Activated CD8-positive, alpha-beta T cell treated with anti-CD3 and anti-CD28 coated beads for 36 hours (primary cell): Measurements from ENCODE around the gene GCFC2. TPM values are rescaled to one million over a fixed set of nuclear protein-coding genes. Genes with fewer than 3 reads are reported as not detected.
A peak's percentile ranks its signal among the peaks of the same experiment; 100 is the strongest.

Experiments used
- ATAC-seq: fragments of 200-7000 bp; cut with Tn5 transposase; one replicate; pipeline ENCODE4 v1.10.0; 2021; ENCODE audit warnings: mild to moderate bottlenecking, moderate library complexity
- CTCF ChIA-PET: fragments of 350-600 bp; sonication (Branson Sonifier 250); formaldehyde crosslinking; loops from one replicate; lab custom pipeline; 2021; ENCODE audit warnings: antibody characterized with exemption; lab: Charles Lee
- POLR2A ChIA-PET: fragments of 350-600 bp; sonication (Branson Sonifier 250); formaldehyde crosslinking; loops from one replicate; lab custom pipeline; 2021; ENCODE audit warnings: antibody characterized with exemption; lab: Charles Lee
- DNase-seq: peaks from one replicate; pipeline ENCODE4 v3.0.0-alpha.2; 2020
- H3K27ac Mint-ChIP-seq: one replicate; pipeline ENCODE4 v1.8.0; 2021; ENCODE audit warnings: mild to moderate bottlenecking, mixed read lengths
- H3K27me3 Mint-ChIP-seq: one replicate; pipeline ENCODE4 v1.8.0; 2021; ENCODE audit warnings: mixed read lengths
- H3K36me3 Mint-ChIP-seq: one replicate; pipeline ENCODE4 v1.8.0; 2021; ENCODE audit warnings: low read depth, mixed read lengths
- H3K4me1 Mint-ChIP-seq: one replicate; pipeline ENCODE4 v1.8.0; 2021; ENCODE audit warnings: low read depth, mixed read lengths
- H3K4me3 Mint-ChIP-seq: one replicate; pipeline ENCODE4 v1.8.0; 2021; ENCODE audit warnings: mild to moderate bottlenecking, moderate library complexity, mixed read lengths
- H3K9me3 Mint-ChIP-seq: one replicate; pipeline ENCODE4 v1.8.0; 2021; ENCODE audit warnings: mixed read lengths
- CTCF ChIP-seq: fragments of 200-600 bp; IDR thresholded peaks from one replicate; pipeline ENCODE4 v1.8.0; 2022; ENCODE audit warnings: antibody characterized with exemption, mild to moderate bottlenecking
- intact Hi-C: fragments of 100-400 bp; cut with micrococcal nuclease; formaldehyde crosslinking; loops from one replicate; pipeline ENCODE4 v1.10.0; 2022
- total RNA-seq, 2 experiments: library from RNA; stranded (reverse); gene quantifications; one replicate each; pipeline ENCODE4 v1.2.3, GENCODE V29; 2021

The GCFC2 gene
- total RNA-seq, 2 experiments from 2014 or later, result 29.8 to 36.1 TPM

DNA sequence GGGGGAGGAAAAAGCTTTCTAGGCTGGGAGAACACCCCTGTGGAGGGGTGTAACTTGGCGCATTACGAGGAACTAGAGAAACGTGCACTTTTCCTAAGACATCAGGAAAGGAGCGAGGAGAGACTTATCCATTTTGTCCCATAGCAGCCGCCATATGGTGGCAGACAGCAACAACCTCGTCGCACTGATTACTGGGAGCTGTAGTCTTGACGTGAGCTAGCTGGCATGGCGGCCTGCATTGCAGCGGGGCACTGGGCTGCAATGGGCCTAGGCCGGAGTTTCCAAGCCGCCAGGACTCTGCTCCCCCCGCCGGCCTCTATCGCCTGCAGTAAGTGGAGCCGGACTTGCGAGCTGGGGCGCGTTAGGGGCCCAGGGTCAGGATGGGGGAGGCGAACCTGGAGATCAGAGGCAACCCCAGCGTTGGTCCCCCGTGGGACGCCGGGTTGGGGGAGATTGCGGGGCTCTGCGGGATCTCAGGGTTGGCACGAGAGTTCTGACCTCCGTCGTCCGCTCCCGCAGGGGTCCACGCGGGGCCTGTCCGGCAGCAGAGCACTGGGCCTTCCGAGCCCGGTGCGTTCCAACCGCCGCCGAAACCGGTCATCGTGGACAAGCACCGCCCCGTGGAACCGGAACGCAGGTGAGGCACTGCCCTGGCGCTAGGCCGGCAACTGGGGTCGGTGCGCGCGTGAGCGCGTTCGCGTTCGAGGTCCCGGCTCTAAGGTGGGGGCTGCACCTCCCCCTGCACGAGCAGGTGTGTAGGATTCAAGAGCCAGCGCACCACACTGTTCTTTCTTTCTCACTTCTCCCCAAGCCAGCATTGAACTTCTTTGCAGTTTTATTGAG, 63.9 kb downstream of the GCFC2 start, which contains the start of gene MRPL19:
Gene MRPL19 (plus strand): TSS at position 201 of the 843 bp plus-strand sequence. CDS start 25 bp downstream, at position 226.
- Mint-ChIP-seq H3K36me3 (peaks cover 34% of the 10 kb centered on the region), H3K4me3 (peak within 1 kb of the TSS; percentile 91), H3K27me3 (no peaks in the 10 kb centered on the region), H3K27ac (peak within 1 kb of the TSS; percentile 79), H3K9me3 (no peaks in the 10 kb centered on the region), H3K4me1 (peaks cover 28% of the 10 kb centered on the region)
- TF ChIP-seq CTCF, result no peak
- ATAC-seq, result peak; percentile 96
- intact Hi-C loops, result no loop called here
- ChIA-PET POLR2A (interaction anchor here (0.8 to 2.4 kb wide), 4 partner anchors 10 to 23 kb away, joined by 3 to 5 read pairs (median 4); no protein-coding TSS in a partner anchor), CTCF (interaction anchor here (1.2 to 5.1 kb wide), 6 partner anchors 9 to 63 kb away, joined by 3 to 34 read pairs (median 10); partner anchors contain the start of gene GCFC2)
- peak; percentile 81 for DNase-seq

- intact Hi-C loops, result no loop called here
- CTCF ChIA-PET, result interaction anchor here (0.5 to 5.1 kb wide), 6 partner anchors 11 to 186 kb away, joined by 3 to 34 read pairs (median 10); partner anchors contain the start of gene GCFC2
- DNase-seq, result peak; percentile 5
- Mint-ChIP-seq H3K9me3 (no peaks in the 10 kb centered on the region), H3K4me3 (peak overlapping the region; percentile 91), H3K4me1 (peaks cover 25% of the 10 kb centered on the region), H3K27me3 (no peaks in the 10 kb centered on the region), H3K27ac (peak overlapping the region; percentile 79), H3K36me3 (peaks cover 31% of the 10 kb centered on the region)
- POLR2A ChIA-PET, result interaction anchor here (0.8 to 2.4 kb wide), 4 partner anchors 11 to 64 kb away, joined by 3 to 5 read pairs (median 3); partner anchors contain the start of gene GCFC2
- TF ChIP-seq CTCF, result no peak
- peak; percentile 14 for ATAC-seq
These were observed 64.6 kb downstream of the GCFC2 start for GRCh38 chr2:75646090-75646582.

GRCh38 chr2:75645643-75646042, 65.1 kb downstream of the GCFC2 start:
- ChIA-PET CTCF (interaction anchor here (0.5 to 5.1 kb wide), 4 partner anchors 10 to 186 kb away, joined by 3 to 34 read pairs (median 15); partner anchors contain the start of gene GCFC2), POLR2A (interaction anchor here (0.8 kb wide), 1 partner anchor 64 kb away, joined by 3 read pairs; the partner anchor contains the start of gene GCFC2)
- DNase-seq (no peak), ATAC-seq (no peak)
- Mint-ChIP-seq H3K27me3 (no peaks in the 10 kb centered on the region), H3K4me3 (no peak overlapping the region), H3K36me3 (peaks cover 27% of the 10 kb centered on the region), H3K27ac (no peak overlapping the region), H3K9me3 (no peaks in the 10 kb centered on the region), H3K4me1 (peaks cover 27% of the 10 kb centered on the region)
- no peak for TF ChIP-seq CTCF
- intact Hi-C loops, result no loop called here

GRCh38 chr2:75643980-75644379, 66.7 kb downstream of the GCFC2 start:
- no peak for ATAC-seq
- H3K4me1 Mint-ChIP-seq, result peaks cover 20% of the 10 kb centered on the region
- DNase-seq, result no peak
- ChIA-PET POLR2A (no interaction called here), CTCF (interaction anchor here (5.1 kb wide), 1 partner anchor 33 kb away, joined by 34 read pairs; no protein-coding TSS in a partner anchor)
- no peaks in the 10 kb centered on the region for H3K9me3 Mint-ChIP-seq
- H3K4me3 Mint-ChIP-seq, result no peak overlapping the region
- intact Hi-C loops, result loop anchor here (5.0 kb wide), 1 partner anchor 33 kb away; no protein-coding TSS in a partner anchor
- peaks cover 12% of the 10 kb centered on the region for H3K36me3 Mint-ChIP-seq
- H3K27ac Mint-ChIP-seq, result no peak overlapping the region
- no peak for TF ChIP-seq CTCF
- peaks cover 2% of the 10 kb centered on the region for H3K27me3 Mint-ChIP-seq
